UCSD-AML1 (cell line): ENCODE results near the gene FXYD7.
"Not testable (repeated sequence)": the region's sequence is repeated elsewhere in the genome, so short reads cannot be mapped to it uniquely, and the experiment has no call there.

Experiments used
- DNase-seq: peaks from one replicate; lab custom pipeline; 2025; ENCODE audit not compliant: unreplicated experiment; lab: John Stamatoyannopoulos, UW

The FXYD7 gene

DNA sequence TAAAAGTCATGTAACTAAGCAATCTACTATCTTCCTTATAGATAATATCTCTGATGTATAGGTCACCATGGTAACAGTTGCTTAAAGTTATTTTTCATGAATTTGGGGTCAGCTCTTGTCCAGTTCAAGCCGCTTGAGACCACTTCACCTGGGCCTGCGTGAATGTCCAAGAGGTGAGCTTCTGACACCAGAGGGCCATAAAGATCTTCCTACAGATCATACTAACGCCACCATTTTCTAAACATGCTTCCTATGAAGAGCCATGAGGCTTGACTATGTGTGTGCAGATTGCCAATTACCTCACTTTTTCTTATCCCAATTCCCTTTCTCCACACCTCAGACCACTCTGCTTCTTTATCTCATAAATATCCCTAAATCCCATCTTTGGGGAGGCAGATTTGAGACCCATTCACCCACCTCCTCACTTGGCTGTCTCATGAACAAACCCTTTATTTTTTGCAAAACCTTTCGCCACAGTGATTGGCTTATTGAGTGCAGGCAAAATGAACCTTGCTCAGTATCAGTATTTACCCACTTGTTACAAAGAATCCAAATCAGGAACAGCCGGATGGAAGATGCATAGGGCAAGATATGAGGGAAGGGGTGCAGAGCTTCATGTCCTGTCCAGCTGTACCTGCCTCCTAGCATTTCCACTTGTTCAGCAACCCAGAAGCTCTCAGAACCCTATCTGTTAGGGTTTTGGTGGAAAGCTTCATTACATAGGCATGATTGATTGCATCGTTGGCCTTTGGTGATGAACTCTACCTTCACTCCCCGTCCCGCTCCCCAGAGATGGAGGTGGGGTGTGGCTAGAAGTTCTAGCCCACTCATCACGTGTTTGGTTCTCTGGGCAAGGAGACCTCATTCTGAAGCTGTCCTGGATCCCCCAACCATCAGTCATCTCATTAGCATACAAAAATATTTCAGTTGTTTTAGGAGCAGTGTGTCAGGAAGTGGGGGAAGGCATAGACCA is 51.2 kb downstream of the FXYD7 start:
- DNase-seq = no peak

DNA sequence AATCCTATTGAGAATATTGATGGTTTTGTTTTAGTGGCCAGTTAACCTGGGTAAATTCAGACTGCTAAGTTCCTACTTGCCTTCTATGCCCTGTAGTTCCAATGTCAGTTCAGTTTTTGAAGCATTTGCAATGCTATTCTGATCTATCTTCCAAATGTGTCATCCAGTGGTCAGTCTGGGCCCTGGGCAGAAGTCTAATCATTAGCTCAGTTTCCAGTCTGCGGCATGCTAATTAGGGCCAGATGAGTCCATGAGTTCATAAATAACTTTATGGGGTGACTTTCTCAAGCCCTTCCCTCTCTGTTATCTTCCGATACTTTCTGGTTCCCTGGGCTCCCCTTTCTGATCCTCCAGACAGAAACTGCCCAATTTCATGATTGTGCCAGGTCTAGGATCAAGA is 52.8 kb downstream of the FXYD7 start:
- no peak for DNase-seq

DNA sequence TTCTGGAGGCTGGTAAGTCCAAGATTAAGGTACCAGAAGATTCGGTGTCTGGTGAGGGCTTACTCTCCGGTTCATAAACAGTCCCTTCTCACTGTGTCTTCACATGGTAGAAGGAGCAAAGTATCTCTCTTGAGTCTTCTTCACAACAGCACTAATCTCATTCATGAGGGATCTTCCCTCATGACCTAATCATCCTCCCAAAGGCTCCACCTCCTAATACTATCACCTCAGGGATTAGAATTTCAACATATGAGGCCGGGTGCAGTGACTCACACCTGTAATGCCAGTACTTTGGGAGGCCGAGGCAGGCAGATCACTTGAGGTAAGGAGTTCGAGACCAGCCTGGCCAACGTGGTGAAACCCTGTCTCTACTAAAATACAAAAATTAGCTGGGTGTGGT is 53.8 kb downstream of the FXYD7 start:
- DNase-seq = not testable (repeated sequence)

GRCh38 chr19:35199481-35199880 is 56.4 kb downstream of the FXYD7 start:
- no peak for DNase-seq

- no peak for DNase-seq
These were observed 60.0 kb downstream of the FXYD7 start for GRCh38 chr19:35202722-35203688.
